Thyroid gland (tissue), 4 donors: ENCODE data around the gene TGOLN2. TPM values are rescaled to one million over a fixed set of nuclear protein-coding genes. Genes with fewer than 3 reads are reported as not detected.

Source experiments
- DNase-seq, 2 donors: peaks; one replicate each; pipeline ENCODE4 v3.0.0-alpha.2; 2019
- H3K27ac ChIP-seq, 3 donors: fragments of 200-600 bp; sonication (generic); 1 replicate in 2 of 3; 2 replicates in 1 of 3; pipeline ENCODE4 v1.5.1; 2016 to 2019; ENCODE audit warnings: mild to moderate bottlenecking in 1 of 3, moderate library complexity in 1 of 3
- H3K27me3 ChIP-seq: fragments of 200-600 bp; sonication (generic); one replicate; pipeline ENCODE4 v1.5.1; 2019
- H3K36me3 ChIP-seq, 2 donors: fragments of 200-600 bp; sonication (generic); one replicate each; pipeline ENCODE4 v1.5.1; 2016 to 2019
- H3K4me1 ChIP-seq, 2 donors: fragments of 200-600 bp; sonication (generic); one replicate each; pipeline ENCODE4 v1.5.1; 2017 to 2019
- H3K4me3 ChIP-seq, 3 donors: fragments of 200-600 bp; sonication (generic); replicated peaks in 1 of 3; 1 replicate in 2 of 3; 2 replicates in 1 of 3; pipeline ENCODE4 v1.5.1; 2016; ENCODE audit warnings: mild to moderate bottlenecking in 1 of 3
- H3K9me3 ChIP-seq: fragments of 200-600 bp; sonication (generic); one replicate; pipeline ENCODE4 v1.5.1; 2017
- CTCF ChIP-seq, 6 experiments: fragments of 200-600 bp in 3 of 6; fragments of 450-650 bp in 3 of 6; sonication (generic) in 3 of 6; IDR thresholded peaks; one replicate each; pipeline ENCODE4 v1.5.1; 2016 to 2019; ENCODE audit warnings: antibody characterized with exemption in 6 of 6, mild to moderate bottlenecking in 2 of 6, inconsistent platforms in 1 of 6, moderate library complexity in 1 of 6
- POLR2A ChIP-seq, 2 donors: fragments of 450-650 bp; IDR thresholded peaks; one replicate each; pipeline ENCODE4 v1.6.1; 2017; ENCODE audit warnings: antibody characterized with exemption in 2 of 2, mild to moderate bottlenecking in 2 of 2, moderate library complexity in 1 of 2
- WGBS, 2 donors: methylation state at CpG; one replicate each; pipeline ENCODE4 v1.1.5; 2017; 5-methylcytosine and 5-hydroxymethylcytosine counted together
- intact Hi-C: fragments of 100-400 bp; cut with DNase I; formaldehyde crosslinking; loops from one replicate; pipeline ENCODE4 v1.15.1; 2023
- total RNA-seq, 4 donors: library from RNA; depleted of rRNA; stranded (reverse); fragments of >200 nt; gene quantifications; one replicate each; pipeline ENCODE4 v1.2.3, GENCODE V29; 2016

The TGOLN2 gene
- total RNA-seq, 4 donors from 2014 or later = 146 to 207 (median 162) TPM

- Histone ChIP-seq H3K9me3 (no peaks in the 10 kb centered on the region), H3K27ac (no peak overlapping the region), H3K36me3 (peaks cover 26 to 34% of the 10 kb centered on the region in 2 donors), H3K4me1 (peaks cover 14 to 22% of the 10 kb centered on the region in 2 donors), H3K4me3 (no peak overlapping the region), H3K27me3 (no peaks in the 10 kb centered on the region)
- no peak for DNase-seq
- TF ChIP-seq CTCF (IDR thresholded peaks at IDR 0.05) (no peak), POLR2A (IDR thresholded peaks at IDR 0.05) (no peak)
- intact Hi-C loops = no loop called here
- WGBS, 2 donors = 86 to 89% methylated on average over 6 of the region's 6 CpGs
These were observed 19.6 kb downstream of the TGOLN2 start for GRCh38 chr2:85308201-85308600.

- H3K36me3 ChIP-seq = peaks cover 26 to 36% of the 10 kb centered on the region in 2 donors
These were observed 20.3 kb downstream of the TGOLN2 start for GRCh38 chr2:85307527-85307897.

GRCh38 chr2:85303780-85304531 lies 23.8 kb downstream of the TGOLN2 start:
- TF ChIP-seq POLR2A (IDR thresholded peaks at IDR 0.05) (no peak), CTCF (IDR thresholded peaks at IDR 0.05) (no peak)
- no peak overlapping the region for H3K27ac ChIP-seq
- no peak for DNase-seq
- no peaks in the 10 kb centered on the region for H3K27me3 ChIP-seq
- no peaks in the 10 kb centered on the region for H3K9me3 ChIP-seq
- intact Hi-C loops = loop anchor here (5.0 kb wide), 1 partner anchor 237 kb away; no protein-coding TSS in a partner anchor
- peaks cover 26 to 39% of the 10 kb centered on the region in 2 donors for H3K36me3 ChIP-seq
- WGBS, 2 donors = 93% methylated on average over 26 to 28 of the region's 28 CpGs
- no peak overlapping the region for H3K4me3 ChIP-seq
- H3K4me1 ChIP-seq = peaks cover 5 to 6% of the 10 kb centered on the region in 2 donors

More at GRCh38 chr2:85307527-85307897, 20.3 kb downstream of the TGOLN2 start:
- no peaks in the 10 kb centered on the region for H3K9me3 ChIP-seq
- no peak for TF ChIP-seq POLR2A (IDR thresholded peaks at IDR 0.05)
- TF ChIP-seq CTCF (IDR thresholded peaks at IDR 0.05) = no peak
- H3K4me1 ChIP-seq = peaks cover 14 to 22% of the 10 kb centered on the region in 2 donors
- WGBS, 2 donors = 87 to 93% methylated on average over 9 of the region's 9 CpGs
- H3K27me3 ChIP-seq = no peaks in the 10 kb centered on the region
- H3K4me3 ChIP-seq = no peak overlapping the region
- no peak overlapping the region for H3K27ac ChIP-seq
- intact Hi-C loops = no loop called here
- DNase-seq = no peak

DNA sequence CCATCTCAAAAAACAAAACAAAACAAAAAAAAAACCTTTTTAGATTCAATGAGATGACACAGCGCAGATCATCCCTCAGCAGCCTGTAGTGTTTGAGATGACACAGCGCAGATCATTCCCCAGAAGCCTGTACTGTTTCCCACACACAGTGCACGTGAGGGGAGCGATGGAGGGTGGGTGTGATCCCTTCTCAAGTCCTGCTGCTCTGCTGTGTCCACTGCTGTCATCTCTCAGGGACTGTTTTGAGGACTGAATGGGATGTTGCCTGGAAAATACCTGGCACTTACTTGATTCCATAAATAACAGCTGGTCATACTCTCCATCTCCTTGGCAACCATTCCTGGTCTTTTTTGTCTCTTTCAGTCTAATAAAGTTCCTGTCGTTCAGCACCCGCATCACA lies 25.7 kb downstream of the TGOLN2 start:
- DNase-seq = no peak
- no peaks in the 10 kb centered on the region for H3K27me3 ChIP-seq
- no peak for TF ChIP-seq CTCF (IDR thresholded peaks at IDR 0.05)
- WGBS, 2 donors = 91 to 94% methylated on average over 6 of the region's 6 CpGs
- H3K27ac ChIP-seq = no peak overlapping the region
- H3K9me3 ChIP-seq = no peaks in the 10 kb centered on the region
- intact Hi-C loops = loop anchor here (5.0 kb wide), 1 partner anchor 235 kb away; no protein-coding TSS in a partner anchor
- peaks cover 24 to 30% of the 10 kb centered on the region in 2 donors for H3K36me3 ChIP-seq
- no peaks in the 10 kb centered on the region for H3K4me1 ChIP-seq
- H3K4me3 ChIP-seq = no peak overlapping the region

- Histone ChIP-seq H3K4me3 (no peak overlapping the region), H3K27ac (peak overlapping the region in 2 of 3 donors; percentile 33 to 60), H3K36me3 (no peaks in the 10 kb centered on the region), H3K9me3 (no peaks in the 10 kb centered on the region), H3K4me1 (peaks cover 0 to 13% of the 10 kb centered on the region in 2 donors), H3K27me3 (no peaks in the 10 kb centered on the region)
- no peak for TF ChIP-seq POLR2A (IDR thresholded peaks at IDR 0.05)
- TF ChIP-seq CTCF (IDR thresholded peaks at IDR 0.05) = no peak
- intact Hi-C loops = no loop called here
- 76 to 83% methylated on average over 4 of the region's 4 CpGs for WGBS, 2 donors
- no peak for DNase-seq
These were observed 36.3 kb downstream of the TGOLN2 start for GRCh38 chr2:85291425-85292023.
